HEK293 (cell line): ENCODE results near the gene FOXO6.

Experiments
- CTCF ChIA-PET: fragments of 350-600 bp; formaldehyde crosslinking; extraction: SDS; loops from one replicate; lab custom pipeline; 2021; ENCODE audit warnings: antibody characterized with exemption; lab: Yijun Ruan, JAX
- POLR2A ChIA-PET: fragments of 300-600 bp; formaldehyde crosslinking; extraction: SDS; loops from one replicate; lab custom pipeline; 2020; ENCODE audit warnings: antibody characterized with exemption, inconsistent platforms; lab: Yijun Ruan, JAX
- H3K27ac ChIP-seq: fragments of 200-500 bp; sonication (Bioruptor generic); 2 replicates; pipeline ENCODE4 v1.5.1; 2014; ENCODE audit warnings: low read depth, low read length, control low read depth, inconsistent platforms; ENCODE audit errors: extremely low read depth
- H3K36me3 ChIP-seq, 2 experiments: fragments of 200-500 bp in 1 of 2; sonication (Bioruptor generic) in 1 of 2; 1 replicate in 1 of 2; 2 replicates in 1 of 2; pipeline ENCODE4 v1.5.1; 2014 to 2017; ENCODE audit warnings: inconsistent platforms in 2 of 2, low read length in 2 of 2; ENCODE audit not compliant: control insufficient read depth in 2 of 2, insufficient read depth in 1 of 2
- H3K4me1 ChIP-seq: fragments of 200-500 bp; sonication (Bioruptor generic); 2 replicates; pipeline ENCODE4 v1.5.1; 2014; ENCODE audit warnings: mild to moderate bottlenecking, low read length, inconsistent platforms; ENCODE audit not compliant: control insufficient read depth, insufficient read depth
- H3K4me3 ChIP-seq: 2 replicates; pipeline ENCODE4 v1.5.1; 2011; ENCODE audit warnings: low read depth, mild to moderate bottlenecking, control low read depth, low read length, moderate library complexity
- H3K9me3 ChIP-seq: fragments of 200-500 bp; sonication (Bioruptor generic); 2 replicates; pipeline ENCODE4 v1.5.1; 2014; ENCODE audit warnings: low read depth, low read length, inconsistent platforms; ENCODE audit not compliant: control insufficient read depth, insufficient read depth
- GLI2 ChIP-seq: fragments of 450-650 bp; formaldehyde crosslinking; IDR thresholded peaks from 2 replicates; pipeline ENCODE4; 2017; ENCODE audit warnings: missing biosample characterization, missing genetic modification characterization, low read depth, borderline replicate concordance
- HOXA7 ChIP-seq: sonication (generic); formaldehyde crosslinking; IDR thresholded peaks from 2 replicates; pipeline ENCODE4 v1.8.1; 2022; ENCODE audit warnings: missing genetic modification reagents, borderline replicate concordance
- HOXD13 ChIP-seq: sonication (generic); formaldehyde crosslinking; IDR thresholded peaks from 2 replicates; pipeline ENCODE4 v1.8.0; 2022; ENCODE audit warnings: missing genetic modification reagents, borderline replicate concordance
- KLF10 ChIP-seq: fragments of 450-650 bp; IDR thresholded peaks from 2 replicates; pipeline ENCODE4 v1.5.1; 2018; ENCODE audit warnings: missing biosample characterization, mild to moderate bottlenecking, missing genetic modification characterization
- OSR2 ChIP-seq: fragments of 450-650 bp; formaldehyde crosslinking; IDR thresholded peaks from 2 replicates; pipeline ENCODE4 v1.5.1; 2016; ENCODE audit warnings: missing biosample characterization, missing genetic modification characterization
- OVOL3 ChIP-seq: fragments of 450-650 bp; formaldehyde crosslinking; IDR thresholded peaks from 2 replicates; pipeline ENCODE4 v1.5.1; 2016; ENCODE audit warnings: missing biosample characterization, missing genetic modification characterization
- RBAK ChIP-seq: fragments of 450-650 bp; formaldehyde crosslinking; IDR thresholded peaks from 2 replicates; pipeline ENCODE4 v1.5.1; 2016; ENCODE audit warnings: missing biosample characterization, missing genetic modification characterization
- TRIM28 ChIP-seq: IDR thresholded peaks from 2 replicates; pipeline ENCODE4 v1.6.1; 2011; ENCODE audit warnings: low read length, control low read depth, borderline replicate concordance
- ZBTB21 ChIP-seq: fragments of 450-650 bp; formaldehyde crosslinking; IDR thresholded peaks from 2 replicates; pipeline ENCODE4 v1.5.1; 2017; ENCODE audit warnings: missing biosample characterization, missing genetic modification characterization
- ZBTB48 ChIP-seq: fragments of 450-650 bp; formaldehyde crosslinking; IDR thresholded peaks from 2 replicates; pipeline ENCODE4 v1.5.1; 2016; ENCODE audit warnings: missing biosample characterization, missing genetic modification characterization
- ZNF155 ChIP-seq: fragments of 450-650 bp; formaldehyde crosslinking; IDR thresholded peaks from 2 replicates; pipeline ENCODE4 v1.5.1; 2016; ENCODE audit warnings: missing biosample characterization, missing genetic modification characterization
- ZNF24 ChIP-seq: fragments of 450-650 bp; formaldehyde crosslinking; IDR thresholded peaks from 2 replicates; pipeline ENCODE4 v1.5.1; 2016; ENCODE audit warnings: missing biosample characterization, missing genetic modification characterization
- ZNF366 ChIP-seq: fragments of 450-650 bp; formaldehyde crosslinking; conservative IDR thresholded peaks from 2 replicates; pipeline ENCODE4 v1.5.1; 2016; ENCODE audit warnings: missing biosample characterization, missing genetic modification characterization
- ZNF501 ChIP-seq: fragments of 450-650 bp; formaldehyde crosslinking; IDR thresholded peaks from 2 replicates; pipeline ENCODE4 v1.5.1; 2016; ENCODE audit warnings: missing biosample characterization, missing genetic modification characterization
- ZNF521 ChIP-seq: fragments of 450-650 bp; formaldehyde crosslinking; IDR thresholded peaks from 2 replicates; pipeline ENCODE4 v1.5.1; 2017; ENCODE audit warnings: missing biosample characterization, mild to moderate bottlenecking, missing genetic modification characterization
- ZNF549 ChIP-seq: fragments of 450-650 bp; IDR thresholded peaks from 2 replicates; pipeline ENCODE4 v1.5.1; 2018; ENCODE audit warnings: missing biosample characterization, missing genetic modification characterization, mild to moderate bottlenecking, inconsistent platforms, moderate library complexity
- ZNF560 ChIP-seq: fragments of 450-650 bp; formaldehyde crosslinking; IDR thresholded peaks from 2 replicates; pipeline ENCODE4 v1.5.1; 2017; ENCODE audit warnings: missing biosample characterization, missing genetic modification characterization, borderline replicate concordance
- ZNF768 ChIP-seq: fragments of 450-650 bp; formaldehyde crosslinking; IDR thresholded peaks from 2 replicates; pipeline ENCODE4 v1.5.1; 2018; ENCODE audit warnings: missing biosample characterization, mild to moderate bottlenecking, missing genetic modification characterization
- ZNF843 ChIP-seq: fragments of 450-650 bp; formaldehyde crosslinking; IDR thresholded peaks from 2 replicates; pipeline ENCODE4 v1.5.1; 2016; ENCODE audit warnings: missing biosample characterization, missing genetic modification characterization
- TF ChIP-seq, protein P1 (sequence below): fragments of 450-650 bp; formaldehyde crosslinking; conservative IDR thresholded peaks from 2 replicates; pipeline ENCODE4 v1.5.1; 2016; ENCODE audit warnings: low read depth, missing biosample characterization, missing genetic modification characterization
- TF ChIP-seq, protein P2 (sequence below): fragments of 450-650 bp; formaldehyde crosslinking; IDR thresholded peaks from 2 replicates; pipeline ENCODE4 v1.5.1; 2017; ENCODE audit warnings: missing biosample characterization, missing genetic modification characterization

Gene FOXO6

DNA sequence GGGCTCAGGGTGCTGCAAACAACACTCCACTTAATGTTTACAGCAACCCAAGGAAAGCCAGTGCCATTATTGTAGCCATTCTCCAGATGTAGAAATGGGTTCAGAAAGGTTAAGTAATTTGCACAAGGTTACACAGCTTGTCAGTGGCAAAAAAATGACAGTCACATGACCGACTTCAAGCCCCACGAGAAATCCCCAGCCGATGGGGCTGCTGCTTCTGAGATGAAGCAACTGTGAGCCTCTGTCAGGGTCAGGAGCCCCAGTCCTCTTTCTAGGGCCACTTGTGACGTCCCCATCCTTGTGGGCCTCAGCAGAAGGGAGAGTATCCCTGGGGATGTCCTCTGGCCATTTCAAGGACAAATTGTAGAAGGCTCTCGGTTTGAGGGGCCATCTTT is 68.4 kb downstream of the FOXO6 start:
- CTCF ChIA-PET: interaction anchor here (0.6 to 8.1 kb wide), 4 partner anchors 12 to 407 kb away, joined by 3 to 73 read pairs (median 4); no protein-coding TSS in a partner anchor
- POLR2A ChIA-PET: no interaction called here

DNA sequence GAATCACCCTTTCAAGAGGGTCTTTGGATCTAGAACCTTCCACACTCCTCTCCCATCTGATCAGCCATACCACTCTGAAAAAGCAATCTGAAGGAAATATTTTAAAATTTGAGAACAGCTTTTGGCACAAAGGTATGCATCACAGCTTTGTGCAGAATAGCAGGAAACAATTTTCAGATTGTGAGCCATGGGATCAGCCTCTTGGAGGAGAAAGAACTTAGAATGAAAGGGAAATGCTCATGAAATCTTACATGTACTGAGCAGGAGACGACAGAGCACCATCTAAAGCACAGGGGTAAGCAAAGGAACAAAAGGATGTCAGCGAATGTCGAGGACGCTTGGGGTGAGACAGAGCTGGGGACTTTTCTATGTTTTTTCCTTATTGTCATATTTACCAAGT is 68.8 kb downstream of the FOXO6 start:
- TF ChIP-seq ZNF549 (tag by site-specific recombination): no peak
- TF ChIP-seq ZNF501 (tag by site-specific recombination): no peak
- TF ChIP-seq KLF10: no peak
- TF ChIP-seq GLI2 (tag by site-specific recombination): no peak
- no peak for TF ChIP-seq ZBTB21 (tag by site-specific recombination)
- TF ChIP-seq OSR2 (tag by site-specific recombination): no peak
- no peak for TF ChIP-seq ZNF560 (tag by site-specific recombination)
- TF ChIP-seq HOXA7 (CRISPR knock-in tag): no peak
- no peak for TF ChIP-seq OVOL3 (tag by site-specific recombination)
- no peak for TF ChIP-seq TRIM28
- TF ChIP-seq ZBTB48 (tag by site-specific recombination): no peak
- TF ChIP-seq HOXD13: no peak
- TF ChIP-seq, protein P1, sequence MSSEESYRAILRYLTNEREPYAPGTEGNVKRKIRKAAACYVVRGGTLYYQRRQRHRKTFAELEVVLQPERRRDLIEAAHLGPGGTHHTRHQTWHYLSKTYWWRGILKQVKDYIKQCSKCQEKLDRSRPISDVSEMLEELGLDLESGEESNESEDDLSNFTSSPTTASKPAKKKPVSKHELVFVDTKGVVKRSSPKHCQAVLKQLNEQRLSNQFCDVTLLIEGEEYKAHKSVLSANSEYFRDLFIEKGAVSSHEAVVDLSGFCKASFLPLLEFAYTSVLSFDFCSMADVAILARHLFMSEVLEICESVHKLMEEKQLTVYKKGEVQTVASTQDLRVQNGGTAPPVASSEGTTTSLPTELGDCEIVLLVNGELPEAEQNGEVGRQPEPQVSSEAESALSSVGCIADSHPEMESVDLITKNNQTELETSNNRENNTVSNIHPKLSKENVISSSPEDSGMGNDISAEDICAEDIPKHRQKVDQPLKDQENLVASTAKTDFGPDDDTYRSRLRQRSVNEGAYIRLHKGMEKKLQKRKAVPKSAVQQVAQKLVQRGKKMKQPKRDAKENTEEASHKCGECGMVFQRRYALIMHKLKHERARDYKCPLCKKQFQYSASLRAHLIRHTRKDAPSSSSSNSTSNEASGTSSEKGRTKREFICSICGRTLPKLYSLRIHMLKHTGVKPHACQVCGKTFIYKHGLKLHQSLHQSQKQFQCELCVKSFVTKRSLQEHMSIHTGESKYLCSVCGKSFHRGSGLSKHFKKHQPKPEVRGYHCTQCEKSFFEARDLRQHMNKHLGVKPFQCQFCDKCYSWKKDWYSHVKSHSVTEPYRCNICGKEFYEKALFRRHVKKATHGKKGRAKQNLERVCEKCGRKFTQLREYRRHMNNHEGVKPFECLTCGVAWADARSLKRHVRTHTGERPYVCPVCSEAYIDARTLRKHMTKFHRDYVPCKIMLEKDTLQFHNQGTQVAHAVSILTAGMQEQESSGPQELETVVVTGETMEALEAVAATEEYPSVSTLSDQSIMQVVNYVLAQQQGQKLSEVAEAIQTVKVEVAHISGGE (tag by site-specific recombination): no peak
- no peak for TF ChIP-seq ZNF155 (tag by site-specific recombination)
- TF ChIP-seq, protein P2, sequence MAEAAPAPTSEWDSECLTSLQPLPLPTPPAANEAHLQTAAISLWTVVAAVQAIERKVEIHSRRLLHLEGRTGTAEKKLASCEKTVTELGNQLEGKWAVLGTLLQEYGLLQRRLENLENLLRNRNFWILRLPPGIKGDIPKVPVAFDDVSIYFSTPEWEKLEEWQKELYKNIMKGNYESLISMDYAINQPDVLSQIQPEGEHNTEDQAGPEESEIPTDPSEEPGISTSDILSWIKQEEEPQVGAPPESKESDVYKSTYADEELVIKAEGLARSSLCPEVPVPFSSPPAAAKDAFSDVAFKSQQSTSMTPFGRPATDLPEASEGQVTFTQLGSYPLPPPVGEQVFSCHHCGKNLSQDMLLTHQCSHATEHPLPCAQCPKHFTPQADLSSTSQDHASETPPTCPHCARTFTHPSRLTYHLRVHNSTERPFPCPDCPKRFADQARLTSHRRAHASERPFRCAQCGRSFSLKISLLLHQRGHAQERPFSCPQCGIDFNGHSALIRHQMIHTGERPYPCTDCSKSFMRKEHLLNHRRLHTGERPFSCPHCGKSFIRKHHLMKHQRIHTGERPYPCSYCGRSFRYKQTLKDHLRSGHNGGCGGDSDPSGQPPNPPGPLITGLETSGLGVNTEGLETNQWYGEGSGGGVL: no peak
- no peak for TF ChIP-seq ZNF24 (tag by site-specific recombination)
- TF ChIP-seq ZNF521 (tag by site-specific recombination): no peak
- TF ChIP-seq ZNF843 (tag by site-specific recombination): no peak
- CTCF ChIA-PET: interaction anchor here (0.6 to 8.1 kb wide), 3 partner anchors 12 to 167 kb away, joined by 3 to 73 read pairs (median 5); no protein-coding TSS in a partner anchor

More for the DNA sequence above, 68.4 kb downstream of the FOXO6 start:
- TF ChIP-seq ZNF366 (tag by site-specific recombination): no peak
- TF ChIP-seq RBAK (tag by site-specific recombination): no peak
- TF ChIP-seq ZNF768 (tag by site-specific recombination): peak; percentile 52; the same call in 1 of the 2 replicates
- Histone ChIP-seq H3K9me3 (no peaks in the 10 kb centered on the region), H3K4me1 (no peaks in the 10 kb centered on the region), H3K36me3 (no peaks in the 10 kb centered on the region), H3K4me3 (no peak overlapping the region), H3K27ac (no peak overlapping the region)

More for the DNA sequence above, 68.8 kb downstream of the FOXO6 start:
- Histone ChIP-seq H3K9me3 (no peaks in the 10 kb centered on the region), H3K4me1 (no peaks in the 10 kb centered on the region), H3K36me3 (no peaks in the 10 kb centered on the region), H3K27ac (no peak overlapping the region), H3K4me3 (no peak overlapping the region)
- POLR2A ChIA-PET: no interaction called here
